GM04503 (cell line): ENCODE results near the gene BICDL1.

ENCODE experiments used
- DNase-seq: peaks from one replicate; pipeline ENCODE4 v3.0.0-alpha.2; 2012; ENCODE audit warnings: low read depth

The BICDL1 gene

DNA sequence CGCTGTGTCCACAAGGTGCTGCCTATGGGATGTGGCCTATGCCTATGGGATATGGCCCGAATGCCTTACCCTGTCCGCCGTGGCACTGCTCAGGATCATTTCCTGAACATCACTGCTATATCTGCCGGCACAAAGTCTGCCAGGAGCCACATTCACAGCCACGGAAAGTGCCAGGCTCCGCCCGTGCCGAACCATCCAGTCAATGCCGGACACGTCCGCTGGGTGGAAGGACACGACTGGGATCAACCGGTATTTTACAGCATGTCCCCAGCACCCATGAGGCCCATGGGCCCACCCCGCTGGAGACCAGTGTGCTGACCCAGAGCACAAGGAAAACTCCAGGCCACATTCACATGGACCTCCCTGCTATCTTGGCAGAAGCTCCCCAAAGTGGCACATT lies 142.1 kb downstream of the BICDL1 start:
- no peak for DNase-seq

- DNase-seq, result no peak
Measured at GRCh38 chr12:120132054-120132836, 143.2 kb downstream of the BICDL1 start.

DNA sequence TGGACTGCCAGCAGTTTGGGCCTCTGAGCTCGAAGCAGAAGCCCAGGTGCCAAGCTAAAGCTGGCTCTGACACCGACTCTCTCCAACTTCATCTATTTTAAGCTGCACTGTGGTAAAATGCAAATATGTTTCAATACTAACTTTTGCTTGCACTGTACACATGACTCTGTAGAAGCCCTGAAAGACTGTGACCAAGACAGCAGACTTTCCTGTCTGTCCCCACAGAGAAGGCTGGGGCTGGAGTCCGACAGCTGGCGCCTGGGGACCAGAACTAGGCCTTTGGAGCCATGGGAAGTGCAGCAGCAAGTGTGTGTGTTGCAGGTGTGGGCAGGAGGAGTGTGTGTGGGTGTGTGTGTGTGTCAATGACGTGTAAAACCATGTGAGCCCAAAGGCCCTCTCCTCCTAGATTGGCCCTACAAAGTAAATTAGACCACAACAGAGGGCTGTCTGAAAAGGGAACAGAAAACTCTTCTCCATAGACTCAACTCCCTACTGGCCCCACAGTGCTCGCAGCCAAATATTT lies 143.9 kb downstream of the BICDL1 start:
- no peak for DNase-seq

- no peak for DNase-seq
Measured at GRCh38 chr12:120134307-120134980, 145.4 kb downstream of the BICDL1 start.

GRCh38 chr12:120136093-120136770 lies 147.2 kb downstream of the BICDL1 start:
- DNase-seq, result no peak

- no peak for DNase-seq
Measured at GRCh38 chr12:120137833-120138232, 148.8 kb downstream of the BICDL1 start.

- no peak for DNase-seq
Measured at GRCh38 chr12:120138366-120138765, 149.3 kb downstream of the BICDL1 start.

- no peak for DNase-seq
Measured at GRCh38 chr12:120139958-120140357, 150.9 kb downstream of the BICDL1 start.

DNA sequence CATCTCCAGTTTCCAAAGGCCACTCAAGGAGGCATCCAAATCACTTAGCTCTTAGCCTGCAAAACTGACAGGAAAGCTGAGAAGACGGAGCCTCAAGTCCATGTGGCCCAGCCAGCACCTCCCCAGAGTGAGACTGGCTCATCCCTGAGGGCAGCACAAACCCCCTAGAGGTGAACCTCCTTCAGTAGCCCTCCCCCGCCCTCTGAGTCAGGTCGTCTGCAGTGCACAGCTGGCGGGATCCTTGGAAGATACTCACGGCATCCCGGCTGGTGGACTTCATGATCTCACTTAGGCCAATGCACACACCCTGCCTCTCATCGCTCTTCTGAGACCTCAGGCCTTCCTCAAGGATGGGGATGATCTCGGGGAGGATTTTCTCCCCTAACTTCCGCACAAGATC lies 151.6 kb downstream of the BICDL1 start:
- no peak for DNase-seq

- no peak for DNase-seq
Measured at GRCh38 chr12:120141336-120141735, 152.3 kb downstream of the BICDL1 start.

DNA sequence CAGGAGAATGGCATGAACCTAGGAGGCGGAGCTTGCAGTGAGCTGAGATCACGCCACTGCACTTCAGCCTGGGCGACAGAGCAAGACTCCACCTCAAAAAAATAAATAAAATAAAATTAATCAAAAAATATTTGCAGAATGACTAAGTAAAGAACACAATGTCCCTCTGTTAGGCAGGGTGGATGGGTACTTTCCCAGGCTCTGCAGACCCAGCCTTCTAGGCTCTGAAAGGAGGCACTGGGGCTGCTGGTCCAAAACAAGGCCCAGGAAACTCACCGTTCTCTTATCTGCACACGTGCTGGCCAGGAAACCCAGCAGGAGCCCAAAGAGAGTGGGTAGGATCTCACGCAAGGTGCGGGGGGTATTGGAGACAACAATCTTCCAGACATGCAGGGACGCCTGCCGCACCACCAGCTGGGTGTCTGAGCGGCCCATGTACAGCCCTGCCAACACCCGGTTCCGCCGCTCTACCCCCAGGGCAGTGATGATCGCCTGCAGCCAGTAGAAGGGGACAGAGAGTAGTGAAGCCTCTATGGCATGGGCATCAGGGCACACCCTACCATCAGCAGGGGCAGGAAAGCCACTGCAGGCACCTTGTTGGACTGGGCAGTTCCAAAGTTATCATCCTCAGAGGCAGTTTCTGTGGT lies 153.3 kb downstream of the BICDL1 start:
- no peak for DNase-seq
